Measurements from ENCODE around the gene EZH2.

DNA sequence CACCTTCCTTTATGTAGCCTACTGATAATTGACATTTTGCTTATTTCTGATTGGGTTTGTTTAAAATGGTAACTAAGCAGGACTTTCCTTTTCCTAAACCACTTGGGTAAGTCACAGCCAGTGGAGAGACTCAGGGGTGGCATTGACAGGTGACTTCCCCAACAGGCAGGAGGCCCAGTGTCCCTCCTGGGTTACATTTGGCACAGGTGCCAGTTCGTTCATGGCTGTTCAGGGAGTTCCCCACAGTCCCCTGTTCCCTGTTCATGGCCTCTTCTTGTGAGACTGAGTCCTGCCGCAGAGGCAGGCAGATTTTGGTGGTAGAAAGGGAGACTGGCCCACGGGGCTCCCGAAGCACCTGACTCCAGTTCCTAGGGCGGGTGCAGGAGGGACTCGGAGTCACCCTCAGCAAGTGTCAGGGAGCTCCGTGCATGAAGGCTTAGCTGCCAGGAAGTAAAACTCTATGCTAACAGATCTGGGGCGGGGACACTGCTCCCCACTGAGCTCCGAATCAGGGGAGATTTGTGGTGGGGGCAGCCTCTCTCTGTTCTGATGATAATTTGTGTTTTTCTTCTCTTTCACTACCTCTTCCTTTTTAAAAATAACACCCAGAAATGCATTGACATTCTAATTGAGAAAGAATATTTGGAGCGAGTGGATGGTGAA lies 84.1 kb downstream of the EZH2 start:
- TF ChIP-seq, protein P1, sequence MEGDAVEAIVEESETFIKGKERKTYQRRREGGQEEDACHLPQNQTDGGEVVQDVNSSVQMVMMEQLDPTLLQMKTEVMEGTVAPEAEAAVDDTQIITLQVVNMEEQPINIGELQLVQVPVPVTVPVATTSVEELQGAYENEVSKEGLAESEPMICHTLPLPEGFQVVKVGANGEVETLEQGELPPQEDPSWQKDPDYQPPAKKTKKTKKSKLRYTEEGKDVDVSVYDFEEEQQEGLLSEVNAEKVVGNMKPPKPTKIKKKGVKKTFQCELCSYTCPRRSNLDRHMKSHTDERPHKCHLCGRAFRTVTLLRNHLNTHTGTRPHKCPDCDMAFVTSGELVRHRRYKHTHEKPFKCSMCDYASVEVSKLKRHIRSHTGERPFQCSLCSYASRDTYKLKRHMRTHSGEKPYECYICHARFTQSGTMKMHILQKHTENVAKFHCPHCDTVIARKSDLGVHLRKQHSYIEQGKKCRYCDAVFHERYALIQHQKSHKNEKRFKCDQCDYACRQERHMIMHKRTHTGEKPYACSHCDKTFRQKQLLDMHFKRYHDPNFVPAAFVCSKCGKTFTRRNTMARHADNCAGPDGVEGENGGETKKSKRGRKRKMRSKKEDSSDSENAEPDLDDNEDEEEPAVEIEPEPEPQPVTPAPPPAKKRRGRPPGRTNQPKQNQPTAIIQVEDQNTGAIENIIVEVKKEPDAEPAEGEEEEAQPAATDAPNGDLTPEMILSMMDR (IDR thresholded peaks at IDR 0.05) = no peak
- TF ChIP-seq POLR2A (IDR thresholded peaks at IDR 0.05) (no peak), POLR2AphosphoS5 (IDR thresholded peaks at IDR 0.05) (no peak)

Data from prostate gland (tissue), 2 donors.